HepG2 (cell line): ENCODE data around the gene RBM15B. TPM values are rescaled to one million over a fixed set of nuclear protein-coding genes. Genes with fewer than 3 reads are reported as not detected.

ENCODE experiments used
- HIVEP1 ChIP-seq: sonication (generic); formaldehyde crosslinking; IDR thresholded peaks from 2 replicates; pipeline ENCODE4 v1.4.0; 2020; ENCODE audit warnings: mild to moderate bottlenecking, missing genetic modification reagents
- HMG20B ChIP-seq: conservative IDR thresholded peaks from 2 replicates; pipeline ENCODE4 v1.6.1; 2016; ENCODE audit warnings: missing genetic modification reagents, missing compliant biosample characterization
- LBX2 ChIP-seq: sonication (generic); formaldehyde crosslinking; IDR thresholded peaks from 2 replicates; pipeline ENCODE4 v1.5.0; 2020; ENCODE audit warnings: missing genetic modification reagents, mild to moderate bottlenecking, borderline replicate concordance
- MED8 ChIP-seq: sonication (generic); formaldehyde crosslinking; IDR thresholded peaks from 2 replicates; pipeline ENCODE4 v1.8.1; 2023; ENCODE audit warnings: mild to moderate bottlenecking, missing genetic modification reagents; ENCODE audit not compliant: insufficient replicate concordance
- SMAD9 ChIP-seq: sonication (generic); formaldehyde crosslinking; IDR thresholded peaks from 2 replicates; pipeline ENCODE4 v1.5.1; 2020; ENCODE audit warnings: mild to moderate bottlenecking, missing genetic modification reagents
- TERF1 ChIP-seq: sonication (generic); formaldehyde crosslinking; IDR thresholded peaks from 2 replicates; pipeline ENCODE4 v1.8.0; 2022; ENCODE audit warnings: mild to moderate bottlenecking, missing genetic modification reagents, moderate library complexity
- XBP1 ChIP-seq: sonication (generic); formaldehyde crosslinking; IDR thresholded peaks from 2 replicates; pipeline ENCODE4 v1.5.0; 2020; ENCODE audit warnings: missing genetic modification reagents
- ZFP91 ChIP-seq: sonication (generic); formaldehyde crosslinking; IDR thresholded peaks from 2 replicates; pipeline ENCODE4 v1.9.0; 2022; ENCODE audit warnings: missing genetic modification reagents, mild to moderate bottlenecking, borderline replicate concordance
- ZNF280B ChIP-seq: sonication (generic); formaldehyde crosslinking; IDR thresholded peaks from 2 replicates; pipeline ENCODE4 v1.5.0; 2020; ENCODE audit warnings: missing genetic modification reagents, mild to moderate bottlenecking, borderline replicate concordance
- ZNF580 ChIP-seq: IDR thresholded peaks from 2 replicates; pipeline ENCODE4 v1.6.1; 2016; ENCODE audit warnings: low read depth, borderline replicate concordance
- ZNF646 ChIP-seq: sonication (generic); formaldehyde crosslinking; IDR thresholded peaks from 2 replicates; pipeline ENCODE4 v1.9.0; 2021; ENCODE audit warnings: mild to moderate bottlenecking, missing genetic modification reagents
- ZNF687 ChIP-seq: sonication (generic); formaldehyde crosslinking; IDR thresholded peaks from 2 replicates; pipeline ENCODE4 v1.5.1; 2020; ENCODE audit warnings: mild to moderate bottlenecking, missing genetic modification reagents, moderate library complexity
- polyA plus RNA-seq, 8 experiments: library from polyadenylated mRNA; depleted of rRNA in 3 of 8; stranded (reverse) in 7 of 8; unstranded in 1 of 8; fragments of >200 nt; fragmentation: Illumina TruSeq in 4 of 8; extraction: Trizol in 4 of 8; gene quantifications; 2 replicates each; pipeline versions ENCODE4 v1.2.1 to v1.2.3, GENCODE V29; 2011 to 2016; ENCODE audit warnings: low read depth in 4 of 8, missing spikeins in 1 of 8, mixed read lengths in 1 of 8; ENCODE audit not compliant: insufficient read depth in 1 of 8
- total RNA-seq, 5 experiments: library from RNA; depleted of rRNA; stranded (reverse); fragments of >200 nt; fragmentation: Illumina TruSeq; extraction: Trizol; gene quantifications; 2 replicates each; pipeline ENCODE4 v1.2.3, GENCODE V29; 2016; ENCODE audit warnings: low read depth in 1 of 5

Gene RBM15B
- total and polyA plus RNA-seq, 2 of the 13 experiments (the other 11 are each of a cell fraction or from before 2014, with no cell fraction given) = 8.2 to 19.3 TPM

- no peak for TF ChIP-seq ZNF646 (CRISPR knock-in tag)
- TF ChIP-seq HIVEP1 (CRISPR knock-in tag) = no peak
- no peak for TF ChIP-seq MED8
- no peak for TF ChIP-seq ZNF280B
- TF ChIP-seq SMAD9 (CRISPR knock-in tag) = no peak
- TF ChIP-seq TERF1 (CRISPR knock-in tag) = no peak
- TF ChIP-seq HMG20B (CRISPR knock-in tag) = no peak
- no peak for TF ChIP-seq XBP1
- peak; percentile 84 for TF ChIP-seq ZFP91
- TF ChIP-seq LBX2 (CRISPR knock-in tag) = no peak
- TF ChIP-seq ZNF580 (CRISPR knock-in tag) = peak; percentile 67; the same call in 1 of the 2 replicates
- peak; percentile 78 for TF ChIP-seq ZNF687 (CRISPR knock-in tag)
These were observed at the start of gene RBM15B (continued) for GRCh38 chr3:51391075-51391565.
